ENCODE data around the gene NPLOC4.

The NPLOC4 gene

DNA sequence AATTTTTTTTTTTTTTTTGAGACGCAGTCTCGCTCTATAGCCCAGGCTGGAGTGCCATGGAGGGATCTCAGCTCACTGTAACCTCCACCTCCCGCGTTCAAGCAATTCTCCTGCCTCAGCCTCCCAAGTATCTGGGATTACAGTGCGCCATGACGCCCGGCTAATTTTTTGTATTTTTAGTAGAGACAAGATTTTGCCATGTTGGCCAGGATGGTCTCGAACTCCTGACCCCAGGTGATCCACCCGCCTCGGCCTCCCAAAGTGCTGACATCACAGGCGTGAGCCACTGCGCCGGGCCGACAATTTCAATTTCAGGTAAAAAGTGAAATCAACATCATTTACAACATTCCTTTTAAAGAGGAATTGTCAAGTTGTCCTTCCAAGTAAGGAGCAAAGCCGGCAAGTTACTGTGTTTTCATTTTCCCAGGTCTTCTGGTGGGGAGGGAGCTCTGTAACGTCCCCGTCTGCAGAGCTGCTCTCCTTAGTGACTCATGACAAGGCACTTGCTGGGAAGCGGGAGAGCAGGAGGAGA lies 873 bp downstream of the NPLOC4 start:
- Histone ChIP-seq H3K27me3 (ENCODE audit: insufficient read depth, poor library complexity, severe bottlenecking) (no peaks in the 10 kb centered on the region), H3K4me3 (replicated peaks; ENCODE audit: insufficient read depth, low read length) (peak overlapping the region; percentile 95), H3K27ac (replicated peaks) (peak overlapping the region; percentile 74)
- no peak for DNase-seq (ENCODE audit: low read depth in 1 of 2, low spot score in 1 of 2)
- no peak for TF ChIP-seq GABPA (IDR thresholded peaks at IDR 0.05; ENCODE audit: low read depth)
- TF ChIP-seq, protein P1, sequence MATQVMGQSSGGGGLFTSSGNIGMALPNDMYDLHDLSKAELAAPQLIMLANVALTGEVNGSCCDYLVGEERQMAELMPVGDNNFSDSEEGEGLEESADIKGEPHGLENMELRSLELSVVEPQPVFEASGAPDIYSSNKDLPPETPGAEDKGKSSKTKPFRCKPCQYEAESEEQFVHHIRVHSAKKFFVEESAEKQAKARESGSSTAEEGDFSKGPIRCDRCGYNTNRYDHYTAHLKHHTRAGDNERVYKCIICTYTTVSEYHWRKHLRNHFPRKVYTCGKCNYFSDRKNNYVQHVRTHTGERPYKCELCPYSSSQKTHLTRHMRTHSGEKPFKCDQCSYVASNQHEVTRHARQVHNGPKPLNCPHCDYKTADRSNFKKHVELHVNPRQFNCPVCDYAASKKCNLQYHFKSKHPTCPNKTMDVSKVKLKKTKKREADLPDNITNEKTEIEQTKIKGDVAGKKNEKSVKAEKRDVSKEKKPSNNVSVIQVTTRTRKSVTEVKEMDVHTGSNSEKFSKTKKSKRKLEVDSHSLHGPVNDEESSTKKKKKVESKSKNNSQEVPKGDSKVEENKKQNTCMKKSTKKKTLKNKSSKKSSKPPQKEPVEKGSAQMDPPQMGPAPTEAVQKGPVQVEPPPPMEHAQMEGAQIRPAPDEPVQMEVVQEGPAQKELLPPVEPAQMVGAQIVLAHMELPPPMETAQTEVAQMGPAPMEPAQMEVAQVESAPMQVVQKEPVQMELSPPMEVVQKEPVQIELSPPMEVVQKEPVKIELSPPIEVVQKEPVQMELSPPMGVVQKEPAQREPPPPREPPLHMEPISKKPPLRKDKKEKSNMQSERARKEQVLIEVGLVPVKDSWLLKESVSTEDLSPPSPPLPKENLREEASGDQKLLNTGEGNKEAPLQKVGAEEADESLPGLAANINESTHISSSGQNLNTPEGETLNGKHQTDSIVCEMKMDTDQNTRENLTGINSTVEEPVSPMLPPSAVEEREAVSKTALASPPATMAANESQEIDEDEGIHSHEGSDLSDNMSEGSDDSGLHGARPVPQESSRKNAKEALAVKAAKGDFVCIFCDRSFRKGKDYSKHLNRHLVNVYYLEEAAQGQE (IDR thresholded peaks at IDR 0.05; ENCODE audit: insufficient replicate concordance, low read depth), result no peak
- TF ChIP-seq, protein P2, sequence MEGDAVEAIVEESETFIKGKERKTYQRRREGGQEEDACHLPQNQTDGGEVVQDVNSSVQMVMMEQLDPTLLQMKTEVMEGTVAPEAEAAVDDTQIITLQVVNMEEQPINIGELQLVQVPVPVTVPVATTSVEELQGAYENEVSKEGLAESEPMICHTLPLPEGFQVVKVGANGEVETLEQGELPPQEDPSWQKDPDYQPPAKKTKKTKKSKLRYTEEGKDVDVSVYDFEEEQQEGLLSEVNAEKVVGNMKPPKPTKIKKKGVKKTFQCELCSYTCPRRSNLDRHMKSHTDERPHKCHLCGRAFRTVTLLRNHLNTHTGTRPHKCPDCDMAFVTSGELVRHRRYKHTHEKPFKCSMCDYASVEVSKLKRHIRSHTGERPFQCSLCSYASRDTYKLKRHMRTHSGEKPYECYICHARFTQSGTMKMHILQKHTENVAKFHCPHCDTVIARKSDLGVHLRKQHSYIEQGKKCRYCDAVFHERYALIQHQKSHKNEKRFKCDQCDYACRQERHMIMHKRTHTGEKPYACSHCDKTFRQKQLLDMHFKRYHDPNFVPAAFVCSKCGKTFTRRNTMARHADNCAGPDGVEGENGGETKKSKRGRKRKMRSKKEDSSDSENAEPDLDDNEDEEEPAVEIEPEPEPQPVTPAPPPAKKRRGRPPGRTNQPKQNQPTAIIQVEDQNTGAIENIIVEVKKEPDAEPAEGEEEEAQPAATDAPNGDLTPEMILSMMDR (IDR thresholded peaks at IDR 0.05; ENCODE audit: insufficient read depth, low read length), result no peak
- no peak for TF ChIP-seq POLR2AphosphoS5 (IDR thresholded peaks at IDR 0.05; ENCODE audit: low read depth)
- no peak for TF ChIP-seq SPI1 (IDR thresholded peaks at IDR 0.05; ENCODE audit: borderline replicate concordance, low read depth)

DNA sequence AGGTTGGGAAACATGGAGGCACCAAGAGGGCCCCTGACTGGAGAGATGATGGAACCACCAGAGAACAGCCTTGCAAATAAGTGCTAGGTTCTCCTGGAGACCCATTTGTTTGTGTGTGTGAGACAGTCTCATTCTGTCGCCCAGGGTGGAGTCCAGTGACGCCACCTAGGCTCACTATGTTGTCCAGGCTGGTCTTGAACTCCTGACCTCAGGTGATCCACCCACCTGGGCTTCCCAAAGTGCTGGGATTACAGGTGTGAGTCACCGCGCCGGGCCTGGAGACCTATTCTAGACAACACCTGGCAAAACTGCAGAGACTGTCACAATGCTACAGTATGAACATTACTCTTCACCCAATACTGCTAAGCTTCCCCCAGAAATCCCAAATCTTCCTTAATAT lies 1.5 kb downstream of the NPLOC4 start:
- no peak overlapping the region for H3K27ac ChIP-seq (replicated peaks)
- H3K27me3 ChIP-seq (ENCODE audit: insufficient read depth, poor library complexity, severe bottlenecking), result no peaks in the 10 kb centered on the region
- DNase-seq (ENCODE audit: low read depth in 1 of 2, low spot score in 1 of 2), result no peak
- H3K4me3 ChIP-seq (replicated peaks; ENCODE audit: insufficient read depth, low read length), result peak overlapping the region; percentile 95
- TF ChIP-seq, protein P1 (IDR thresholded peaks at IDR 0.05; ENCODE audit: insufficient replicate concordance, low read depth), result no peak
- no peak for TF ChIP-seq POLR2AphosphoS5 (IDR thresholded peaks at IDR 0.05; ENCODE audit: low read depth)
- no peak for TF ChIP-seq GABPA (IDR thresholded peaks at IDR 0.05; ENCODE audit: low read depth)
- TF ChIP-seq, protein P2 (IDR thresholded peaks at IDR 0.05; ENCODE audit: insufficient read depth, low read length), result no peak
- TF ChIP-seq SPI1 (IDR thresholded peaks at IDR 0.05; ENCODE audit: borderline replicate concordance, low read depth), result no peak

DNA sequence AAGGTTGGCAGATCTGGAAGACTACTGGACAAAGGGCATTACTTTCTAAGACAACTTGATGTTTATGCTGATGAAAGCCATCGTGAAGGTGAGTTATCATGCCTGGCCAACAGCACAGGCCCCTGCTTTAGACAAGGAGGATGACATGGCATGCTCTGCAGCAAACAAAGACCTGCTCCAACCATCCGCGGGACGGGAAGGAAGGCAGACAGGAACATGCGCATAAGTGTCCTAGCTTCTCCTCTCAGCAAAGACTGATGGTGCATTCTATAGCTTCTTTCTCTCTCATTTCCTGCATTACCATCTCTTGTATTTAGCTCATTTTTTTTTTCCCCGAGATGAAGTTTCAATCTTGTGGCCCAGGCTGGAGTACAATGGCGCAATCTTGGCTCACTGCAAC lies 5.4 kb downstream of the NPLOC4 start:
- DNase-seq (ENCODE audit: low read depth in 1 of 2, low spot score in 1 of 2), result no peak
- Histone ChIP-seq H3K4me3 (replicated peaks; ENCODE audit: insufficient read depth, low read length) (no peak overlapping the region), H3K27ac (replicated peaks) (no peak overlapping the region), H3K27me3 (ENCODE audit: insufficient read depth, poor library complexity, severe bottlenecking) (no peaks in the 10 kb centered on the region)
- no peak for TF ChIP-seq POLR2AphosphoS5 (IDR thresholded peaks at IDR 0.05; ENCODE audit: low read depth)
- TF ChIP-seq, protein P1 (IDR thresholded peaks at IDR 0.05; ENCODE audit: insufficient replicate concordance, low read depth), result no peak
- TF ChIP-seq, protein P2 (IDR thresholded peaks at IDR 0.05; ENCODE audit: insufficient read depth, low read length), result no peak
- TF ChIP-seq GABPA (IDR thresholded peaks at IDR 0.05; ENCODE audit: low read depth), result no peak
- no peak for TF ChIP-seq SPI1 (IDR thresholded peaks at IDR 0.05; ENCODE audit: borderline replicate concordance, low read depth)

Data from HL-60 (cell line).